SK-N-MC (cell line): ENCODE data around the gene SPOP.

Source experiments
- EZH2 ChIP-seq: fragments of 200-600 bp; sonication (generic); IDR thresholded peaks from one replicate; pipeline ENCODE4 v1.6.1; 2017; ENCODE audit warnings: antibody characterized with exemption
- FOXP2 ChIP-seq: optimal IDR thresholded peaks from 2 replicates; pipeline ENCODE3; 2011; ENCODE audit warnings: mild to moderate bottlenecking, moderate library complexity; ENCODE audit not compliant: insufficient read depth; ENCODE audit errors: extremely low read length, control extremely low read depth
- POLR2AphosphoS5 ChIP-seq: IDR thresholded peaks from 2 replicates; pipeline ENCODE4 v1.6.1; 2012; ENCODE audit warnings: mild to moderate bottlenecking, low read depth, low read length, borderline replicate concordance

- TF ChIP-seq POLR2AphosphoS5, result no peak
- no peak for TF ChIP-seq EZH2
- TF ChIP-seq FOXP2, result no peak
Observed at GRCh38 chr17:49576917-49577649, 100.8 kb downstream of the SPOP start.
